HG03060 (cell line): ENCODE results near the gene VAX1.

ENCODE experiments used
- ATAC-seq: cut with Tn5 transposase; IDR thresholded peaks from one replicate; pipeline ENCODE4 v1.9.1; 2021; ENCODE audit warnings: low read depth, moderate number of reproducible peaks; ENCODE audit not compliant: unreplicated experiment

VAX1 gene

DNA sequence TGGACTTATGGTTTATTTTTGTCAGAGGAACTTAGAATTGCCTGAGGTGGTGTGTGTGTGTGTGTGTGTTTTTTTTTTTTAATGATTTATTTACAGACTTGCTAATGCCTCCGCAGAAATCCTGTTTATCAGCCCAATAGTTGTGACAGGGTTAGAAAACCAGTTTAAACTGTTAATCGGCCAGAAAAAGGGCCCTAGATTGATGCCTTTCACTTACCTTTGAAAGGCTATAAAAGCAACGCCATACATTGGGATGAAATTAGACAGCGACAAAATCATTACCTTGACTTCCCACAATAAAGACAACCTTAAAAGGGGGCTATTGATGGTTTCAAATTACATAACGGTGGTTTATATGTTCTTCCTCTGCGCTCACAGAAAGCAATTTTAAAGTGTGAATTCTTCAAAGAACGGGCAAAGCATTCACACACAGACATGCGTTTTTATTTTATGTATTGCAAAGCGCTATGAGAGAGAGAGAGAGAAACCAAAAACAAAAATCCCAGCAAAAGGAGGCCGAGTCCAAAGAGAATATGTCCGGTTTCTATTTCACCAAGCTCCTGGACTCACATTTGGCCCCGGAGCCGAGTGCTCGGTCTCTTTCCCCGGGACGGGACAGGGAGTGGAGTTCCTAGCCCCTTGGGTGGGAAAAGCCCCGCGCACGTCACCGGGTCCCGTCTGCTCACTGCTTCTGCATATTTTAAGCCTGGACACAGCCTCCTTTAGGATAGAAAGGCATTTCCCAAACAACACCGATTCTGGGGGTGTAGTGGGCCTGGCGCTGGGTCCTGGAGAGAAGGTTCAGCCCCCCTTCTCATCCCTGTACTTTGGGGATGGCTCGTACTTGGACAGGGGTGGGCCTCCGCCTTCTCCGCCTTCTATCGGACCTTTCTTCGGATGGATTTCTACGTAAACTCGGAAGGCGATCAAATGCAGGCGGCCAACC, 26.8 kb upstream of the VAX1 start:
- no peak for ATAC-seq

GRCh38 chr10:117163954-117164548, 26.0 kb upstream of the VAX1 start:
- no peak for ATAC-seq

DNA sequence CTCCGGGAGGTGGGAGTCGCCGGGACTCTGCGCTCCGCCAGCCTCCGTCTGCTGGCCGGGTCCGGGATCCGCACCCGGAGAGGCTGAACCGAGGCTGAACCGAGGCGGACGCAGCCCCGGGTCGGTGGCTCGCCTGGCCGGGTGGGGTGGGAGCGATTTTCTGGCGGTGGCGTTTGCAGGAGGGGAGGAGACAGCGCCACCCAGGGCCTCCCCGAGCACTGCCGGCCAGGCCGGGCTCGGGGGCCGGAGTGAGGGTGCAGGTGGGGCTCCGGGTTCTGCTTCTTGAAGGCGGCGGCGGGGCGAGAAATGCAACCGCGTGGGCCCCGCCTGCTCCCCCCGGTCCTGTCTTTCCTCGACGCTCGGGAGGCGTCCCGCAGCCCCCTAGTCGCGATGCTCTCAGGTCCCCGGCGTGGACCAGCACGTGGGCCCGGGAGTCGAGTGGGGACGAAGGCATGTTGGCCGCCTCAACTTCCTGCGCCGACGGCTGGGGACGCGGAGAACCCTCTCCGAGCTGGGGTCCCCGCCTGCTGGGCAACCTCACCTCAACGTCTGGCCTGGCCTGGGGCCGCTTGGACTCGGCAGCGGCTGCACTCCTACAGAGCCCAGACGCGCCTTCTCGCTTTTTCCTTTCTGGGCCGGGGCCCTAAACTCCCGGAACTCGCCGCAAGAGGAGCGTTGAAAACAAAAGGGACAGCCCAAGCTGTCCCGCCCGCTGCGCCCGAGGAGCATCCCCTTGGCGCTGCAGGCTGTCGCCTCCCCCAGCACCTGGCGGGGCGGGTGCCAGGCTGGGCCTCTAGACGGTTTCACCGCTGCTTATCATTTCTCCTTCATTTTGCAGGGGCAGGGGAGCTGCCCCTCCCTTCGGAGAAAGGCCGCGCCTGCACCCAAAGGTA, 25.2 kb upstream of the VAX1 start:
- ATAC-seq = no peak

- no peak for ATAC-seq
Observed at GRCh38 chr10:117162093-117163060, 24.3 kb upstream of the VAX1 start.

GRCh38 chr10:117161386-117162033, 23.4 kb upstream of the VAX1 start:
- no peak for ATAC-seq

- ATAC-seq = no peak
Observed at GRCh38 chr10:117160567-117160966, 22.5 kb upstream of the VAX1 start.

DNA sequence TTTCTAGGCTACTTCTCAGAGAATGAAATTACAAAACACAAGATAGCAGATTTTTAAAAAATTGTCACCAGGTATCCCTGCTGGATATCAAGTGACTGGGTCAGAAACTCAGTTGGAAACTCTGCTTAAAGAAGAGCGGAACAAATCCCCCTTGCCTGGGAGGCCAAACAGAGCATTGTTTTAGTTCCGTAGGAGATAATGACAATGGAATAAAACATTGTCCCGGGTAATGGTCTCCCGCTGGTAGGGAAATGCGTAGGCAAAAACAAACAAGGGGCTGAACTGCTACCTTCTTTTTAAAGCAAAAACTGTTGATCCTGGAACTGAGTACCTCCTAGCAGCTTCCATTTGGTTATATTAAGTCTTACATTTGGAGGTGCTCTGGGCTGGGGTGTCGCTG, 21.3 kb upstream of the VAX1 start:
- no peak for ATAC-seq

- ATAC-seq = no peak
Observed at GRCh38 chr10:117158297-117158696, 20.2 kb upstream of the VAX1 start.

DNA sequence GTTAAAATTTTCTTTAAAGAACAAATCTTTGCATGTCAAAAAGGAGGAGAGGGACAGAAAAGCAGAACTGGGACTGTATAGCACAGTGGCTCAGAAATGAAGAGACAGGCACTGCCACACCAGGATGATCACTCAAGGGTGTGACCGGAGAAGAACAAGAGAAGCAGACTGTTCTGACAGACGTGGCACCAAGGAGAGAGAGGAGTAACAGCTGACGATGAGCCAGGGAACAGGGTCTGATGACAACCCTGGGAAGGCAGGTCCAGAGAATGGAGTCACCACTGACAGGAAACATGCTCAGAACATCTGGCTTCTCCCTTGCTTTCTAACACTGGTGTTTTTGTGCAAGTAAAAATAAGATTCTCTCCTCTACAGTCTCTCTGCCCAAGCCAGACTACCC, 14.6 kb upstream of the VAX1 start:
- no peak for ATAC-seq

DNA sequence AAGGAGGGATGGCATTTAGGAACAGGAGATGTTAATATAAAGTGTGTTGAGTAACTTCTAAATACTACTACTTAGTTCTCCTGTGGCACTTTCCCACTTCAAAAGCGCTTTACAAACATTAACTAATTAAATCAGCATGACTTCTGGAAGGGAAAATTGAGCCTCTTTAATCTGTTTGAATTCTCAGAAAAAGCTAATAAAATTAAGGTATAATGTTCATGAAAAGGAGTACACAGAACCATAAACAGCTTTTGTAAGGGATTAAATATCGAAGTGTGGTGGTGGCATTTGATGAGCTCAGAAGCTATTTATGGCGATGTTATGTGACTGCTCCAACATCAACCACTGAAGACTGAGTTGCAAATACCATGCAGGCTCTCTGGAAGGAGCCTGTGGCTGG, 10.2 kb upstream of the VAX1 start:
- ATAC-seq = no peak

- ATAC-seq = no peak
Observed at GRCh38 chr10:117145019-117145418, 6.9 kb upstream of the VAX1 start.

DNA sequence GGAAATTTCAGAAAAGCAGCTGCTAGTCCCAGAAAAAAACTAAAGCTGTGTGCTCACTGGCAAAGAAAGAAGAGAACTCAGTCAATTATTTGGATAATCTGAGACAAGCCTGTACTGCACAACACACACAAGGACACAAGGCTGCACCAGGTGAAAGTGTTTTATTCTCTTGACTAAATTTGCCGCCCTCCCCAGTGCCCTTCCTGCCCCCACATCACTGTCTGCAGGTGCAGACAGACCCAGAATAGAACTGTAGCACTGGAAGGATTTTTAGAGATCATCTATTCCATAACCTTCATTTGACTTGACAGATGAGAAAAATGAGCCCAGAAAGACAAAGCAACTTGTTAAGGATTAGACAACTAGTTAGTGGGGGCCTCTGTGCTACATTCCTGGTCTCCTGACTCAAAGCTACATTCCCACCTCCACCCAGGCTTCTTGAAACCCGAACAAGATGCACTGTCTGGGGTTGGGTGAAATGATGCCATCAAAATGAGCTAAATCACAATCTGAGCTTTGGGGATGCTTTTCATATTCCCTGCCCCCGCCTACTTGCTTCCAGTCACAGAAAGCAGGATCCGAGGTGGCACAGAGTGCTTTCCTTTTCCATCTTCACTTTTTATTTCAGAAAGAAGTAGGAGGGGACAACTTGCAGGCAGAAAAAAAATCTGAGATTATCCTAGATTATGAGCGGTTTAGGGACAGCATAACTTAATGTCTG, 5.2 kb upstream of the VAX1 start:
- no peak for ATAC-seq

DNA sequence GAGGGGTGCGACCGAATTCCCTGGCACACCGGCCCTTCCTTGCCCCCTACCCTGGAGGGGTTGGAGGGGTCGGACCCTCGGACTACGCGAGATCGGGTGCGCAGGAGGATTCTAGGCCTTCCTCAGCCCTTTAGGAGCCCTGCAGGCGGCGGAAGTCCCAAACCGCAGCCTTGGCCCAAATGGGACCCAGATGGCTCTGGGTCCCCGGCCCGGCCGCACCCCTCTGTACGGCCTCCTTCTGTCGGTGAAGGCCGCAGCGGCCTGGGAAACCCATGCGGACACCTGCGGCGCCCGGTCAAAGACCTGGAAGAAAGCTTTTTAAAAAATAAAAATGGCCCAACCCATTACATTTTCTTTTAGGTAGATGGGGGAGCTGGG, 2.4 kb upstream of the VAX1 start:
- ATAC-seq = no peak

DNA sequence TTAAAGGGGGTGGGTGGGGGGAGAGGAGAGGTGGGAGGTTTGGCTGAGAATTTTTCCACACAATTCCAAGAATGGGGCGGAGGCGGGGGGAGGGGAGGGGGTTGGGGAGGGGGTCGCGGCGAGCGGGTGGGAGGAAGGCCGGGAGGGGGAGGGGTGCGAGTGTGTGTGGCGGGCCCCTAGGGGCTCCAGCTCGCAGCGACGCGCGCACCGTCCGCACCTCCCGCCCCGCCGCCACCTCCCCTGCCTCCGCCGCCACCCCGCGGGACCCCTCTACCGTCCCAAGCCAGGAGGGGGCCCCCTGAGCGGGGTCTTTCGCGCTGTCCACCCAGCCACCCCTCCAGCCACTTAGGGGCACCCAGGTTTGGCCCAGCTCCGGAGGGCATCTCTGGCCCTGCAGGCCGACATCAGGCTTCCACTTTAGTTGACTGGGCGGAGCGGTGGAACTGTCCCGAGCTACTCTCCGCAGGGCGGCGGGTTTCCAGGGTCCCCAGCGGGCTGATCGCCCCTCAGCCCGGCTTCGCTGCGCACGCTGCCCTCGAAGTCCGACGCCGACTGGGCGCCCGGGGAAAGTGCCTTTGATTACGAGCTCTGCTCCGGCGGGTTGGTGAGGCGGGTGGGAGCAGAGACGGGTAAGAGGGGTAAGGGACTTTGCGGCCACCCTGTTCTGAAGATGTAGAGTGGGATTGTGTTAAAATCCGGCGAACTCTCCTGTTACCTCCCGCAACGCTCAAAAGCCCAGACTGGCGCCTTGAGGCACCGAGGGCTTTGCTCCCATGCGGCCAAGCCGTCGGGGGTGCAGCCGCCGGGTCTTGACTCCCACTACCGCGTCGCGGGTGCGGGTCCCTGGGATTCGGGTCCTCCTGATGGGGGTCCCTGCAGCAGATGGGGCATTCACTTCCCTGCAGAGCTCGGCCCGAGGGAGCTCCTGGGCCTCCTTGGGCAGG, 1.8 kb upstream of the VAX1 start:
- no peak for ATAC-seq

DNA sequence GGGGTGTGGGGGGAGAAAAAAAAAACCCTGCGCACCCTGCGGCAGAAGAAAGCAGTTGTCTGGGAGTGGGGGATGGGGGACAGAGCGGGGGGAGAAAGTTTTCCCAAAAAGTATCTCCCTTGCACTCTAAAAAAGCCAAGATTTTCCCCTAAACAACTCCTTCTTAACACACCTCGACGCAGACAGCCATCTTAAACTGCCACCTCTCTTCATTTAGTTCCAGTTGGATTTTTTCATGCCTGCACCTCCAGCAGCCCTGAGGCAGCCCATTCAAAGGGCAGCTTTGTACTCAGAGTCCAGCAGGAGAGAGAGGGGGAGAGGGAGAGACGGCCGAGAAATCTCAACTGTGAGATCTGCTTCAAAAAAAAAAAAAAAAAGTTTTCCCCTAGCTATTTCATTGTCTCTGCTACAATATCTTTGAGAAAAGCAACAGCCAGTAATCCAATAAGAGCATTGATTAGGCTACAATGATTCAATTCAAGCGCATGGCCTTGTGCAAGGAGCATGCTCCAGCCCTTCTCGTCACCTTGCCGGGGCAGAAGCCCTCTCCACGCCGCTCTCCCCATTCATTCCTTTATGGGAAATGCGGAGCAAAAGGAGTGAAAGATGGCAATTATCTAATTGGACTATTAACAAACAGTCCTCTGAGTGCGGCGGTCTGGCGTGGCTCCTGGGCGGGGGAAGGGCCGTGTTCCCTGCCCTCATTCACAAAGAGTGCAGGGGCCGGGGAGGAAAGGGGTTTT, 939 bp upstream of the VAX1 start:
- no peak for ATAC-seq

- ATAC-seq = no peak
Observed at GRCh38 chr10:117137031-117137910, 799 bp downstream of the VAX1 start.
